Mesenchymal stem cell (in vitro differentiated cells and primary cell): Measurements from ENCODE around the gene MRPS27.

Experiments used
- DNase-seq: peaks from one replicate; pipeline ENCODE4 v3.0.0-alpha.2; 2013
- H2AFZ ChIP-seq: one replicate; pipeline ENCODE4 v1.6.1; 2013; ENCODE audit warnings: low read depth, mild to moderate bottlenecking, control low read depth, inconsistent platforms, low read length, moderate library complexity
- H2AK5ac ChIP-seq: 2 replicates; pipeline ENCODE4 v1.6.1; 2013; ENCODE audit warnings: low read length, moderate library complexity, mild to moderate bottlenecking, inconsistent platforms; ENCODE audit not compliant: severe bottlenecking
- H2BK120ac ChIP-seq: one replicate; pipeline ENCODE4 v1.6.1; 2013; ENCODE audit warnings: low read depth, mild to moderate bottlenecking, inconsistent platforms, low read length, moderate library complexity
- H2BK12ac ChIP-seq, 2 experiments: one replicate each; pipeline ENCODE4 v1.6.1; 2013; ENCODE audit warnings: inconsistent platforms in 2 of 2, low read length in 2 of 2, mild to moderate bottlenecking in 2 of 2, moderate library complexity in 2 of 2, control low read depth in 1 of 2
- H2BK15ac ChIP-seq: one replicate; pipeline ENCODE4 v1.6.1; 2013; ENCODE audit warnings: mild to moderate bottlenecking, low read depth, inconsistent platforms; ENCODE audit not compliant: poor library complexity, severe bottlenecking
- H2BK5ac ChIP-seq: 2 replicates; pipeline ENCODE4 v1.6.1; 2013; ENCODE audit warnings: low read depth, mild to moderate bottlenecking, low read length, control low read depth, inconsistent platforms; ENCODE audit not compliant: poor library complexity, severe bottlenecking
- H3K14ac ChIP-seq, 2 experiments: one replicate each; pipeline ENCODE4 v1.6.1; 2013; ENCODE audit warnings: inconsistent platforms in 2 of 2, low read length in 2 of 2, control low read depth in 1 of 2, mild to moderate bottlenecking in 1 of 2, moderate library complexity in 1 of 2
- H3K18ac ChIP-seq, 2 experiments: one replicate each; pipeline ENCODE4 v1.6.1; 2013; ENCODE audit warnings: inconsistent platforms in 2 of 2, low read length in 2 of 2, control low read depth in 1 of 2, low read depth in 1 of 2, mild to moderate bottlenecking in 1 of 2
- H3K23ac ChIP-seq, 2 experiments: one replicate each; pipeline ENCODE4 v1.6.1; 2013; ENCODE audit warnings: inconsistent platforms in 2 of 2, low read length in 2 of 2, mild to moderate bottlenecking in 2 of 2, moderate library complexity in 2 of 2, control low read depth in 1 of 2
- H3K27ac ChIP-seq: 2 replicates; pipeline ENCODE4 v1.5.1; 2013; ENCODE audit warnings: mild to moderate bottlenecking, moderate library complexity, low read length, control low read depth, inconsistent platforms; ENCODE audit not compliant: poor library complexity, severe bottlenecking
- H3K27me3 ChIP-seq, 2 experiments: 2 replicates each; pipeline versions ENCODE4 v1.6.1 to v1.7.0; 2013; ENCODE audit warnings: low read length in 2 of 2, mild to moderate bottlenecking in 2 of 2, moderate library complexity in 2 of 2, control low read depth in 1 of 2, inconsistent platforms in 1 of 2; ENCODE audit not compliant: control insufficient read depth in 1 of 2, insufficient read depth in 1 of 2
- H3K36me3 ChIP-seq, 2 experiments: 2 replicates each; pipeline versions ENCODE4 v1.6.1 to v1.7.0; 2013; ENCODE audit warnings: low read length in 2 of 2, control low read depth in 1 of 2, inconsistent platforms in 1 of 2, low read depth in 1 of 2, mild to moderate bottlenecking in 1 of 2; ENCODE audit not compliant: insufficient read depth in 2 of 2, control insufficient read depth in 1 of 2
- H3K4ac ChIP-seq, 2 experiments: one replicate each; pipeline ENCODE4 v1.6.1; 2013; ENCODE audit warnings: inconsistent platforms in 2 of 2, low read length in 2 of 2, mild to moderate bottlenecking in 2 of 2, moderate library complexity in 2 of 2, control low read depth in 1 of 2, low read depth in 1 of 2
- H3K4me1 ChIP-seq: 2 replicates; pipeline ENCODE4 v1.6.1; 2013; ENCODE audit warnings: low read depth, low read length, control low read depth; ENCODE audit not compliant: control insufficient read depth, insufficient read depth
- H3K4me2 ChIP-seq: 2 replicates; pipeline ENCODE4 v1.6.1; 2013; ENCODE audit warnings: low read length, mild to moderate bottlenecking, inconsistent platforms; ENCODE audit not compliant: poor library complexity, severe bottlenecking
- H3K4me3 ChIP-seq, 2 experiments: 2 replicates each; pipeline versions ENCODE4 v1.5.1 to v1.7.0; 2013; ENCODE audit warnings: low read length in 2 of 2, mild to moderate bottlenecking in 2 of 2, control low read depth in 1 of 2, low read depth in 1 of 2; ENCODE audit not compliant: insufficient read depth in 1 of 2
- H3K79me1 ChIP-seq: replicated peaks from 2 replicates; pipeline ENCODE4 v1.6.1; 2013; ENCODE audit warnings: mild to moderate bottlenecking, control low read depth, low read length, inconsistent platforms; ENCODE audit not compliant: poor library complexity, severe bottlenecking
- H3K9ac ChIP-seq: 2 replicates; pipeline ENCODE4 v1.7.0; 2013; ENCODE audit warnings: mild to moderate bottlenecking, low read length, moderate library complexity
- H3K9me3 ChIP-seq: 2 replicates; pipeline ENCODE4 v1.7.0; 2013; ENCODE audit warnings: mild to moderate bottlenecking, low read length; ENCODE audit not compliant: control insufficient read depth
- H4K8ac ChIP-seq: one replicate; pipeline ENCODE4 v1.6.1; 2013; ENCODE audit warnings: inconsistent platforms, mild to moderate bottlenecking, low read length, moderate library complexity
- H4K91ac ChIP-seq: one replicate; pipeline ENCODE4 v1.6.1; 2013; ENCODE audit warnings: mild to moderate bottlenecking, low read length, inconsistent platforms
- WGBS: methylation state at CpG from one replicate; pipeline ENCODE4 v1.1.7; 2013; ENCODE audit warnings: mixed read lengths; 5-methylcytosine and 5-hydroxymethylcytosine counted together

The MRPS27 gene

DNA sequence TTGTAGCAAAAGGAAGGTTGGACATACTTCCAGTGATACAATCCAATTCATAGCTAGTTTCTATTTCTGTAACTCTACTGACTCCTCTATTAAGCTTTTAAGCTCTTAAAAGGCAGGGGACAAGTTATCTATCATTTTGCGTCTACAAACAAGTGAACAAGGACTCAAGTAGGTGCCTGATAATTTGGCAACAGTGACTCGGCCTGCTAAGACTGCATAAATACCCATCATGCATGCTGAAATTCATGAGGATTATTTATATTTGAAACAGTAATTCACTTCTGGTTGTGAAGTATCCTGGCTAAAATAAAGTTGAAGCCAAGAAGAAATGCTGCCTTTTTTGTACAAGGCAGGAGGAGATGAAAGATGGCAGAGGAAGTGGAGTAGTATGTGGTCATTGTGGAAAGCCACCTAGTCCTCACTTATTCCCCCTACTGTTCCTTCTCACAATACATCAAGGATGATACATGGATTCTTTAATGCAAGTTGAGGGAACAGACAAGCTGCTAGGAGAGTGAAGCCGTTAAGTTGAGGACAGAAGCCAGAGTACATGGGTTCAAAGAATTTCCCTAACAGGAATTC lies 74.0 kb downstream of the MRPS27 start:
- Histone ChIP-seq H3K18ac (no peak overlapping the region), H3K4ac (no peak overlapping the region), H2BK15ac (no peak overlapping the region), H2AFZ (no peak overlapping the region), H3K9ac (peak overlapping the region; percentile 25), H4K91ac (no peak overlapping the region), H3K4me1 (peaks cover 7% of the 10 kb centered on the region), H3K4me3 (no peak overlapping the region), H3K79me1 (peaks cover 12% of the 10 kb centered on the region), H3K36me3 (no peaks in the 10 kb centered on the region), H3K4me2 (no peak overlapping the region), H2BK12ac (peak overlapping the region in 1 of 2 experiments; percentile 41), H3K27me3 (no peaks in the 10 kb centered on the region), H2AK5ac (no peak overlapping the region), H2BK5ac (no peak overlapping the region), H3K9me3 (no peaks in the 10 kb centered on the region), H3K23ac (no peak overlapping the region), H3K14ac (no peak overlapping the region), H4K8ac (no peak overlapping the region), H2BK120ac (no peak overlapping the region), H3K27ac (no peak overlapping the region)
- 83% methylated on average over 1 of the region's 3 CpGs for WGBS
- peak; percentile 50 for DNase-seq

- Histone ChIP-seq H2AK5ac (no peak overlapping the region), H4K8ac (no peak overlapping the region), H3K79me1 (peaks cover 13% of the 10 kb centered on the region), H3K14ac (no peak overlapping the region), H3K27me3 (no peaks in the 10 kb centered on the region), H3K4ac (no peak overlapping the region), H3K36me3 (no peaks in the 10 kb centered on the region), H3K9ac (peak overlapping the region; percentile 25), H3K27ac (no peak overlapping the region), H3K18ac (no peak overlapping the region), H3K4me1 (peaks cover 7% of the 10 kb centered on the region), H2AFZ (no peak overlapping the region), H2BK5ac (no peak overlapping the region), H4K91ac (no peak overlapping the region), H3K4me3 (no peak overlapping the region), H2BK12ac (no peak overlapping the region), H2BK15ac (no peak overlapping the region), H3K23ac (no peak overlapping the region), H2BK120ac (no peak overlapping the region), H3K9me3 (no peaks in the 10 kb centered on the region), H3K4me2 (no peak overlapping the region)
- DNase-seq: no peak
- 89% methylated on average over 1 of the region's 1 CpG for WGBS
Measured at GRCh38 chr5:72245546-72245945, 74.5 kb downstream of the MRPS27 start.

DNA sequence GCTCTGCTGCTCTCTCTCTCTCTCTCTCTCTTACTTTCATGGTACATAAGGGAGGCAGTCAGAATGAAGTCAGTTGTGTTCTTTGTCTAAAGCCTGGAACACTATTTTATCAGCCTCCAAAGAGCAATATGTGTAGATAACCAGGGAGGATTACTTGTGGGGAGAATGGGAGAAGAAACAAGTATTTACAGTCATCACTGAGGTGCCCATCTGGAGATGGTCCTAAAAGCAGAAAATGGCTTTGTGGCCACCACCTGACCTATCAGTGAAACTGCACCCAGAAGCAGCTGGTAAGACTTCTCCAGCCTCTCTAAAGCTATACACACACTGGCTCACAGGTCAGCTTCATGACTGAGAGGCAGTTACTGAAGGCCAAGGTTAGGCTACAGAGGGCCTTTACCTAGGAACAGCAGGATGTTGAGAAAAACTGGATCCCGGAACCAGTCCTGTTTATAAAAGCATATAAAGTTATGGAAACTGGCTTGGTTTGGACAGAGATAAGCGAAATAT lies 75.1 kb downstream of the MRPS27 start:
- Histone ChIP-seq H2AK5ac (no peak overlapping the region), H3K4me2 (no peak overlapping the region), H3K14ac (no peak overlapping the region), H3K4me1 (peaks cover 7% of the 10 kb centered on the region), H2BK15ac (no peak overlapping the region), H3K18ac (no peak overlapping the region), H3K4me3 (no peak overlapping the region), H2BK12ac (no peak overlapping the region), H3K9ac (peak overlapping the region; percentile 25), H2BK120ac (no peak overlapping the region), H3K23ac (no peak overlapping the region), H4K8ac (no peak overlapping the region), H3K27ac (no peak overlapping the region), H3K4ac (no peak overlapping the region), H2BK5ac (no peak overlapping the region), H2AFZ (no peak overlapping the region), H3K9me3 (no peaks in the 10 kb centered on the region), H3K27me3 (no peaks in the 10 kb centered on the region), H3K36me3 (no peaks in the 10 kb centered on the region), H3K79me1 (peaks cover 11% of the 10 kb centered on the region), H4K91ac (no peak overlapping the region)
- WGBS: 88% methylated on average over 2 of the region's 2 CpGs
- peak; percentile 65 for DNase-seq

- H3K23ac ChIP-seq: no peak overlapping the region
- H3K18ac ChIP-seq: no peak overlapping the region
- H3K9me3 ChIP-seq: no peaks in the 10 kb centered on the region
- no peaks in the 10 kb centered on the region for H3K36me3 ChIP-seq
- H3K27ac ChIP-seq: no peak overlapping the region
- no peak overlapping the region for H2AK5ac ChIP-seq
- peaks cover 6% of the 10 kb centered on the region for H3K4me1 ChIP-seq
- H2BK120ac ChIP-seq: no peak overlapping the region
- H3K4me2 ChIP-seq: no peak overlapping the region
- no peak overlapping the region for H3K9ac ChIP-seq
- no peak overlapping the region for H3K14ac ChIP-seq
- no peak overlapping the region for H3K4ac ChIP-seq
- H2AFZ ChIP-seq: no peak overlapping the region
- no peak overlapping the region for H3K4me3 ChIP-seq
- 100% methylated on average over 1 of the region's 2 CpGs for WGBS
- no peak overlapping the region for H2BK12ac ChIP-seq
- H2BK5ac ChIP-seq: no peak overlapping the region
- H4K91ac ChIP-seq: no peak overlapping the region
- no peaks in the 10 kb centered on the region for H3K27me3 ChIP-seq
- DNase-seq: no peak
- no peak overlapping the region for H4K8ac ChIP-seq
- H3K79me1 ChIP-seq: peaks cover 13% of the 10 kb centered on the region
- no peak overlapping the region for H2BK15ac ChIP-seq
Measured at GRCh38 chr5:72243706-72244105, 76.3 kb downstream of the MRPS27 start.
